GM10847 (cell line): Measurements from ENCODE around the gene NPAS3.

ENCODE experiments used
- POLR2A ChIP-seq: IDR thresholded peaks from 2 replicates; pipeline ENCODE4 v1.6.1; 2011; ENCODE audit not compliant: insufficient read length; ENCODE audit errors: extremely low read depth

Gene NPAS3

GRCh38 chr14:33210311-33210710 lies 271.6 kb downstream of the NPAS3 start:
- no peak for TF ChIP-seq POLR2A

GRCh38 chr14:33218026-33218425 lies 279.3 kb downstream of the NPAS3 start:
- TF ChIP-seq POLR2A, result no peak

- TF ChIP-seq POLR2A, result no peak
Measured at GRCh38 chr14:33219957-33220356, 281.3 kb downstream of the NPAS3 start.

- no peak for TF ChIP-seq POLR2A
Measured at GRCh38 chr14:33229269-33229929, 290.7 kb downstream of the NPAS3 start.

GRCh38 chr14:33230021-33230420 lies 291.3 kb downstream of the NPAS3 start:
- TF ChIP-seq POLR2A, result no peak

GRCh38 chr14:33232031-33232430 lies 293.4 kb downstream of the NPAS3 start:
- no peak for TF ChIP-seq POLR2A

GRCh38 chr14:33237115-33237740 lies 298.5 kb downstream of the NPAS3 start:
- TF ChIP-seq POLR2A, result no peak

- TF ChIP-seq POLR2A, result no peak
Measured at GRCh38 chr14:33239465-33239864, 300.8 kb downstream of the NPAS3 start.

GRCh38 chr14:33240466-33240865 lies 301.8 kb downstream of the NPAS3 start:
- TF ChIP-seq POLR2A, result no peak

GRCh38 chr14:33241331-33241730 lies 302.7 kb downstream of the NPAS3 start:
- no peak for TF ChIP-seq POLR2A

- no peak for TF ChIP-seq POLR2A
Measured at GRCh38 chr14:33249233-33249820, 310.6 kb downstream of the NPAS3 start.

- TF ChIP-seq POLR2A, result no peak
Measured at GRCh38 chr14:33250963-33251362, 312.3 kb downstream of the NPAS3 start.

- TF ChIP-seq POLR2A, result no peak
Measured at GRCh38 chr14:33254342-33254741, 315.7 kb downstream of the NPAS3 start.

GRCh38 chr14:33254861-33255395 lies 316.2 kb downstream of the NPAS3 start:
- no peak for TF ChIP-seq POLR2A

GRCh38 chr14:33257796-33258195 lies 319.1 kb downstream of the NPAS3 start:
- TF ChIP-seq POLR2A, result no peak

GRCh38 chr14:33259764-33260163 lies 321.1 kb downstream of the NPAS3 start:
- no peak for TF ChIP-seq POLR2A
